OCI-LY7 (cell line): ENCODE results near the gene BPIFB6. TPM values are rescaled to one million over a fixed set of nuclear protein-coding genes. Genes with fewer than 3 reads are reported as not detected.

Experiments used
- BruUV-seq: library from RNA; stranded (reverse); fragments of 400-500 nt; replicated peaks from 2 replicates; lab custom pipeline; 2021; lab: Mats Ljungman, UMichigan
- CTCF ChIA-PET: fragments of 300-600 bp; sonication (Branson Sonifier 250); formaldehyde crosslinking; loops from one replicate; lab custom pipeline; 2022; ENCODE audit warnings: antibody characterized with exemption; ENCODE audit not compliant: unreplicated experiment; lab: Charles Lee
- POLR2A ChIA-PET: fragments of 300-600 bp; sonication (Branson Sonifier 250); formaldehyde crosslinking; loops from one replicate; lab custom pipeline; 2022; ENCODE audit warnings: antibody characterized with exemption; lab: Charles Lee
- DNase-seq: peaks from one replicate; pipeline ENCODE4 v3.0.0-alpha.2; 2015; ENCODE audit warnings: low spot score
- H2AFZ ChIP-seq: fragments of 200-600 bp; sonication (generic), shearing (Covaris generic); 2 replicates; pipeline ENCODE4 v1.6.1; 2014; ENCODE audit warnings: mild to moderate bottlenecking, antibody characterized with exemption, low read length, moderate library complexity
- H3K27ac ChIP-seq: fragments of 200-600 bp; sonication (generic); 2 replicates; pipeline ENCODE4 v1.5.1; 2014; ENCODE audit warnings: mixed run types, low read depth, mild to moderate bottlenecking, moderate library complexity, low read length, inconsistent platforms; ENCODE audit not compliant: poor library complexity, severe bottlenecking
- H3K36me3 ChIP-seq: fragments of 200-600 bp; sonication (generic); 2 replicates; pipeline ENCODE4 v1.6.1; 2014; ENCODE audit warnings: mild to moderate bottlenecking, antibody characterized with exemption, low read length, moderate library complexity, mixed read lengths; ENCODE audit not compliant: insufficient read depth
- H3K4me1 ChIP-seq: fragments of 200-600 bp; sonication (generic); 2 replicates; pipeline ENCODE4 v1.5.1; 2014; ENCODE audit warnings: mild to moderate bottlenecking, low read length; ENCODE audit not compliant: insufficient read depth, poor library complexity, severe bottlenecking
- H3K4me2 ChIP-seq: fragments of 200-600 bp; sonication (generic); 2 replicates; pipeline ENCODE4 v1.6.1; 2014; ENCODE audit warnings: mild to moderate bottlenecking, low read length
- H3K4me3 ChIP-seq: fragments of 200-600 bp; sonication (generic); 2 replicates; pipeline ENCODE4 v1.5.1; 2014; ENCODE audit warnings: mild to moderate bottlenecking, low read depth, low read length; ENCODE audit not compliant: poor library complexity, severe bottlenecking
- H3K79me2 ChIP-seq: fragments of 200-600 bp; sonication (generic); 2 replicates; pipeline ENCODE4 v1.6.1; 2016; ENCODE audit warnings: low read depth, mild to moderate bottlenecking, low read length, moderate library complexity, mixed read lengths; ENCODE audit not compliant: insufficient read depth
- H3K9me2 ChIP-seq: fragments of 200-600 bp; sonication (generic); 2 replicates; pipeline ENCODE4 v1.6.1; 2016; ENCODE audit warnings: mild to moderate bottlenecking, low read length, mixed read lengths; ENCODE audit not compliant: insufficient read depth
- H3K9me3 ChIP-seq: fragments of 200-600 bp; sonication (generic); 2 replicates; pipeline ENCODE4 v1.6.1; 2014; ENCODE audit warnings: mild to moderate bottlenecking, mixed run types, low read length, mixed read lengths
- H4K20me1 ChIP-seq: fragments of 200-600 bp; sonication (generic); 2 replicates; pipeline ENCODE4 v1.6.1; 2014; ENCODE audit warnings: mild to moderate bottlenecking, antibody characterized with exemption, low read length, moderate library complexity, mixed read lengths; ENCODE audit not compliant: insufficient read depth
- EZH2phosphoT487 ChIP-seq: fragments of 200-600 bp; sonication (generic); IDR thresholded peaks from 2 replicates; pipeline ENCODE4 v1.6.1; 2018; ENCODE audit warnings: low read depth, borderline replicate concordance, mild to moderate bottlenecking, mixed run types, antibody characterized with exemption, low read length, moderate library complexity, mixed read lengths
- intact Hi-C: fragments of 100-400 bp; cut with micrococcal nuclease; formaldehyde crosslinking; loops from one replicate; pipeline ENCODE4 v1.10.0; 2022; ENCODE audit not compliant: unreplicated experiment
- total RNA-seq, 2 experiments: library from RNA; depleted of rRNA in 1 of 2; stranded (reverse); fragments of >200 nt in 1 of 2; shearing (Covaris generic) in 1 of 2; gene quantifications; 2 replicates each; pipeline ENCODE4 v1.2.3, GENCODE V29; 2014 to 2022
- TF ChIP-seq, protein P1 (sequence below): fragments of 200-600 bp; sonication (generic); conservative IDR thresholded peaks from 2 replicates; pipeline ENCODE4 v1.5.1; 2014; ENCODE audit warnings: mild to moderate bottlenecking, antibody characterized with exemption, low read length, moderate library complexity, mixed read lengths

The BPIFB6 gene
- total RNA-seq, 2 experiments from 2014 or later: not detected

DNA sequence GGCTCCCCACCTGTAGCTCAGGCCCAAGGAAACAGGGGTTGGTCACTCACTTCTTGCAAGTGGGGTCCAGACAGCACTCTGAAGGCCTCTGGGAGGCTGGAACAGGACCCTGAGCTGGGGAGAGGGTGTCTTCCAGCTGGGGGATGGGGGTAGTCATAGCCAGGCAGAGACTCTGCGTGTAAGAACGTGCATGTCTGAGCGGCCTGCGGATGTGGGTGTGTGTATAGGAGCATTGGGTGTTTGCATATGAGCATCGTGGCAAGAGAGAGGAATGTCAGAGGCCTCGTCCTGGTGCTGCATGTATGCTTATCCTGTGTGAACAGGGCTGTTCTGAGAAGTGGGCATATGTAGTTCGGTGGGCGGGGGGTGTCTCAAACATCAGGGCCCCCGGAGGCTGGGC lies 34.3 kb downstream of the BPIFB6 start:
- Histone ChIP-seq H3K36me3 (no peaks in the 10 kb centered on the region), H3K4me3 (no peak overlapping the region), H3K4me2 (no peak overlapping the region), H2AFZ (no peak overlapping the region), H3K4me1 (no peaks in the 10 kb centered on the region), H3K79me2 (no peaks in the 10 kb centered on the region), H4K20me1 (no peaks in the 10 kb centered on the region), H3K9me2 (no peaks in the 10 kb centered on the region), H3K9me3 (no peaks in the 10 kb centered on the region), H3K27ac (no peak overlapping the region)
- intact Hi-C loops: no loop called here
- TF ChIP-seq, protein P1, sequence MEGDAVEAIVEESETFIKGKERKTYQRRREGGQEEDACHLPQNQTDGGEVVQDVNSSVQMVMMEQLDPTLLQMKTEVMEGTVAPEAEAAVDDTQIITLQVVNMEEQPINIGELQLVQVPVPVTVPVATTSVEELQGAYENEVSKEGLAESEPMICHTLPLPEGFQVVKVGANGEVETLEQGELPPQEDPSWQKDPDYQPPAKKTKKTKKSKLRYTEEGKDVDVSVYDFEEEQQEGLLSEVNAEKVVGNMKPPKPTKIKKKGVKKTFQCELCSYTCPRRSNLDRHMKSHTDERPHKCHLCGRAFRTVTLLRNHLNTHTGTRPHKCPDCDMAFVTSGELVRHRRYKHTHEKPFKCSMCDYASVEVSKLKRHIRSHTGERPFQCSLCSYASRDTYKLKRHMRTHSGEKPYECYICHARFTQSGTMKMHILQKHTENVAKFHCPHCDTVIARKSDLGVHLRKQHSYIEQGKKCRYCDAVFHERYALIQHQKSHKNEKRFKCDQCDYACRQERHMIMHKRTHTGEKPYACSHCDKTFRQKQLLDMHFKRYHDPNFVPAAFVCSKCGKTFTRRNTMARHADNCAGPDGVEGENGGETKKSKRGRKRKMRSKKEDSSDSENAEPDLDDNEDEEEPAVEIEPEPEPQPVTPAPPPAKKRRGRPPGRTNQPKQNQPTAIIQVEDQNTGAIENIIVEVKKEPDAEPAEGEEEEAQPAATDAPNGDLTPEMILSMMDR: no peak
- TF ChIP-seq EZH2phosphoT487: no peak
- DNase-seq: no peak
- CTCF ChIA-PET: no interaction called here
- no TSS peak for BruUV-seq
- POLR2A ChIA-PET: no interaction called here

DNA sequence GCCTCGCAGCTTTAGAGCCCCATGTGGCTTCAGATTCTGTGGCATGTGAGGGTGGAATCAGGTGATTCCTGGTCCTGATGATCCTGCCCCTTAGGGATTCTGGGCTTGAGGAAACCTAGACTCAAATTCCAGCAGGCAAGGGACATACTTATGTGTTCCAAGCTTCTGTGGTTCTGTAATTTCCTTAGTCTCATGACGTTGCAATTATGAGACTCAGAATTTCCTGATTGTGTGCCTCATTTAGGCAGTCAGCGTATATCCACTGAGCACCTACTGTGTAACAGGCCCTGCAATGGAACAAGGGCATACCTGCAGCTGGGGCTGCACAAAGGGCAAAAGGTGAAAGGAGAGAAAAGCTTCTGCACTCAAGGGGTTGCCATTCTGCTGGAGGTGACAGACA lies 36.4 kb downstream of the BPIFB6 start:
- Histone ChIP-seq H3K4me3 (no peak overlapping the region), H3K79me2 (no peaks in the 10 kb centered on the region), H3K9me2 (no peaks in the 10 kb centered on the region), H4K20me1 (no peaks in the 10 kb centered on the region), H3K27ac (no peak overlapping the region), H3K4me2 (no peak overlapping the region), H3K36me3 (no peaks in the 10 kb centered on the region), H2AFZ (no peak overlapping the region), H3K9me3 (no peaks in the 10 kb centered on the region), H3K4me1 (no peaks in the 10 kb centered on the region)
- intact Hi-C loops: no loop called here
- ChIA-PET POLR2A (no interaction called here), CTCF (no interaction called here)
- DNase-seq: no peak
- BruUV-seq: no TSS peak
- TF ChIP-seq, protein P1: no peak
- no peak for TF ChIP-seq EZH2phosphoT487

DNA sequence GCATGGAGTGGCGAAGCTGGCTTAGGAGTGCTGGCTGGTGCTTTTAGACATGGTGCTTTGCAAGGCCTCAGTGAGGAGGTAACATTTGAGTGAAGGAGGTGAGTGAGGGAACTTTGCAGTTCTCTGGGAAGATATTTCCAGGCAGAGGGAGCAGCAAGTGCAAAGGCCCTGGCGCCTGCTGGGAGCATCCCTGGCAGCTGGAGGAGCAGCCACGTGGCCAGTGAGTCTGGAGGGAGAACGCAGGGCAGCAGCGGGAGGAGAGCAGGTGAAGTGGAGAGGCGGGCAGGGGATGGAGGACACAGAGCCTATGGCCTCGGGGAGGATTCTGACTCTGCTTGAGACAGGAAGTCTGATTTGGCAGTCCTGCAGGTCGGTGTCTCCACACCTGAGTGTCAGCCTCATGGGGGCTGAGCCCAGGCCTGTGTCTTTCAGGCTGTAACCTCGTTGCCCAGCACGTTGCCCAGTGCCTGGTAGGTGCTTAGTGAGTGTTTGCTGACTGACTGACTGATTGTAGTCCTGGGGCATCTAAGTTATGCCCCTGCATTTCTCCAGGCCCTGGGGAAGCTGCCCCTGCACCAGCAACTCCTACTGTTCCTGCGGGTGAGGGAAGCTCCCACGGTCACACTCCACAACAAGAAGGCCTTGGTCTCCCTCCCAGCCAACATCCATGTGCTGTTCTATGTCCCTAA lies 36.9 kb downstream of the BPIFB6 start:
- intact Hi-C loops: no loop called here

More for the DNA sequence above, 36.9 kb downstream of the BPIFB6 start:
- POLR2A ChIA-PET: no interaction called here
- no peak overlapping the region for H3K27ac ChIP-seq
- H3K9me3 ChIP-seq: no peaks in the 10 kb centered on the region
- H3K4me1 ChIP-seq: no peaks in the 10 kb centered on the region
- no TSS peak for BruUV-seq
- no peak overlapping the region for H2AFZ ChIP-seq
- DNase-seq: no peak
- H3K4me3 ChIP-seq: no peak overlapping the region
- H3K79me2 ChIP-seq: no peaks in the 10 kb centered on the region
- H4K20me1 ChIP-seq: no peaks in the 10 kb centered on the region
- H3K36me3 ChIP-seq: no peaks in the 10 kb centered on the region
- H3K4me2 ChIP-seq: no peak overlapping the region
- CTCF ChIA-PET: no interaction called here
- no peak for TF ChIP-seq EZH2phosphoT487
- TF ChIP-seq, protein P1: no peak
- no peaks in the 10 kb centered on the region for H3K9me2 ChIP-seq
